ENCODE measurements around the gene RAB40C.

GRCh38 chr16:583470-583814, 6.4 kb upstream of the RAB40C start:
- TF ChIP-seq CTCF (IDR thresholded peaks at IDR 0.05) (no peak), POLR2A (IDR thresholded peaks at IDR 0.05) (no peak)
